Measurements from ENCODE around the gene ARFGAP1.
"Not testable (repeated sequence)": the region's sequence is repeated elsewhere in the genome, so short reads cannot be mapped to it uniquely, and the experiment has no call there.

ARFGAP1 gene

GRCh38 chr20:63322146-63322932, 49.7 kb downstream of the ARFGAP1 start:
- DNase-seq, result no peak

- DNase-seq, result no peak
Measured at GRCh38 chr20:63322933-63323273, 50.3 kb downstream of the ARFGAP1 start.

- no peak for DNase-seq
Measured at GRCh38 chr20:63323357-63323981, 50.9 kb downstream of the ARFGAP1 start.

- no peak for DNase-seq
Measured at GRCh38 chr20:63325021-63325471, 52.4 kb downstream of the ARFGAP1 start.

- no peak for DNase-seq
Measured at GRCh38 chr20:63325554-63326313, 53.1 kb downstream of the ARFGAP1 start.

- DNase-seq, result no peak
Measured at GRCh38 chr20:63326314-63327230, 54.0 kb downstream of the ARFGAP1 start.

- DNase-seq, result no peak
Measured at GRCh38 chr20:63327231-63327745, 54.7 kb downstream of the ARFGAP1 start.

GRCh38 chr20:63328026-63328700, 55.5 kb downstream of the ARFGAP1 start:
- no peak for DNase-seq

GRCh38 chr20:63328718-63329275, 56.2 kb downstream of the ARFGAP1 start:
- DNase-seq, result no peak

GRCh38 chr20:63329331-63330083, 56.9 kb downstream of the ARFGAP1 start:
- no peak for DNase-seq

GRCh38 chr20:63330084-63330760, 57.6 kb downstream of the ARFGAP1 start:
- no peak for DNase-seq

GRCh38 chr20:63330940-63331339, 58.3 kb downstream of the ARFGAP1 start:
- DNase-seq, result peak in 1 of 2 experiments; percentile 62

GRCh38 chr20:63331741-63332400, 59.3 kb downstream of the ARFGAP1 start:
- no peak for DNase-seq

- DNase-seq, result no peak
Measured at GRCh38 chr20:63332488-63333240, 60.1 kb downstream of the ARFGAP1 start.

- peak in 1 of 2 experiments; percentile 12 for DNase-seq
Measured at GRCh38 chr20:63333241-63333836, 60.7 kb downstream of the ARFGAP1 start.

GRCh38 chr20:63334356-63334755, 61.7 kb downstream of the ARFGAP1 start:
- no peak for DNase-seq

GRCh38 chr20:63335060-63335459, 62.4 kb downstream of the ARFGAP1 start:
- not testable (repeated sequence) for DNase-seq

GRCh38 chr20:63335711-63336110, 63.1 kb downstream of the ARFGAP1 start:
- DNase-seq, result no peak

All from NCI-H524 (cell line).